ENCODE data around the gene MYO7A.
A peak's percentile ranks its signal among the peaks of the same experiment; 100 is the strongest.

MYO7A gene

DNA sequence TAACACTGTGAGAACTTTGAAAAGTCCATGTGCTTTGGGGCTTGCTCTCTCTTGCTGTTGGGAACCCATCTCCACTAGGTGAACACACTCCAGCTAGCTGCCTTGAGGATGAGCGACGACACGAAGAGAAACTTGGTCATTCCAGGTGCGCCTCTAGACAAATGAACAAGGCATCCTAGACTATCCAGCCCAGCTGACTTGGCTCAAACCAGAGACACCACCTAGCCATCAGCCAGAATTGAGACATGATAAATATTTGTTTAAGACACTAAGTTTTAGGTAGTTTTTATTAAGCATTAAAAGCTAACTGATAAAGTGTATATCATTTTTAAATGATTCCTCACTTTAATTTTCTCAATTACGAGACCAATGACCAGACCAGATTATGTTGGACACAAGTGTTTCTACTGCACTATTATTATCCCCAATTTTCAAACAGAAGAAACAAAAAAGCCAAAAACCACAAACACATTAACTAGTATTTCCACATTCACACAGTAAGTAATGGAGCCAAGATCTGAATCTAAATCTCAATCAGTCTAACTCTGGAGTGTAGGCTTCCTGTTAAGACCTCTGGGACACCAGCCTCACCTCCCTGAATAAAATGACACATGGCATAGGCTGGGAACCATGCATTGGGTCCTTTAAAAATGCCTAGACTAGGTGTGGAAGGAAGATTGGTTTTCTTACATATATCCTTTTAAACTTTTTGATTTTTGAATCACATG, 103.0 kb downstream of the MYO7A start:
- no peak for DNase-seq

DNA sequence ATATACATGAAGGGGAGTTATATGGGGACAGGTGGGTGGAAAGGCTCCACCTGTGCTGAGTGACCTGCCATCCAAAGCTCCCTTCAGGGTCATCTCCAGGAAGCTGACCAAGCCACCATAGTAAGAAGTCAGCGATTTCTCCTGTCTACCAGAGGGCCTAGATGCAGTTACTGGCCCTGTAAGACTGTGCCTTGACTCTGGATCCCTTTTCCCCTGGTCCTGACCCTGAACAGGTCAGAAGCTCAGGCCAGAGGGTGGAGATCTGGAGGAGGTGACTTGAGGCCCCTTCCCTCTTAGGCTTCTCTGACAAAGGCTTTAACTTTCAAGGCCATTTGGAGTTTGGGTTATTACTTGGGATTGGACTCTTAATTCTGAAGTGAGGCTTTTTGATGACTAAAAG, 103.8 kb downstream of the MYO7A start:
- DNase-seq, result no peak

DNA sequence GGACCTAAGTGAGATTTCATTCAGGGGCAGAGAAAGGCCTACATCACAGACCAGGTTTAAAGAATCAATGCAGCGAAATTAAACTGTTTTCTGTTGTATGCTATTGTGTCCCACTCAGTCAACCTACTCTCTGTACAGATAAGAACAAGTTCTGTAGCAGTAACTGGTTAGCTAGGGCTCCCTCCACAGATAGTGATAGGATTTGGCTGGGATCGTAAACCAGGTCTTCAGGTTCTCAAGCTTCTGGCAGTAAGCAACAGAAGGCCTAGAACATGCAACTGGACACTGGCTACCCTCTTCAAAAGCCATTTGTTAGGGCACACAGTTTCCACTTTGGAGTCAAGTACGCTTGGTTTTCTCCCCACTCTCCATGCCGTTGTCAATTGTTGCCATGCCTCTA, 104.2 kb downstream of the MYO7A start:
- no peak for DNase-seq

DNA sequence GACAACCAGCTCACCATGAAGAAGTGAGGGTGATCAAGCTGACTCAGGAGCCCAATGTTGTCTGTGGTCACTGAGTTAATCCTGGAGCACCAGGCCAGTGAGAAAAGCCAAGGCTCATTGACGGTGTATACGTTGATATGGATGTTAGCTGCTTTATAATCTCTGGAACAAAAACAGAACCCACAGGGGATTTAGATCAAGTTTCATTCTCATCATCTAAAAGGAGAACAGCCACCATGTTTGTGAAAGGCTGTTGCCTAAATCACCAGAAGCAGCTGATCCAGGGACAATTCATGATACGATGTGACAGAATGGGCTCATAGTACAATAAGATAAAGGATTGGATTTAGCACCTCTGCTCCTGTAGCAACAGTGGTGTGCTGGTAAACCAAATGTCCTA, 105.0 kb downstream of the MYO7A start:
- no peak for DNase-seq

DNA sequence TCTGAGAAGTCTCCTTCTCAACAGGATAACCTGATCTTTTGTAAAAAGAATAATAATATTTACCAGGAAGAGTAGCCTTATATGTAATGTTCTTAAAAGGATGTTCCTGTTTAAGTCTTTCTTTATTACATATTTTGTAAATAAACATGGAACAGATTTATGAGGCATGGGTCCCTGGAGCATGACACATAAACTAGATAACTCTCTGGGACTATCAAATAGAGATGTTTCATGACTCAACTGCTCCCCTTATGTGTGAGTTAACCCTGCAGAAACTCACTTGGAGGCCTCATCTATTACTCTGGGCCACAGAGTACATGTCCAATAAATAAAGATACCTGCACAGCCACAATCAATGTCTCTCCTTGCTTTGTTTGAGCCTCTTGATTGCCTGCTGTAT, 108.9 kb downstream of the MYO7A start:
- DNase-seq, result no peak

DNA sequence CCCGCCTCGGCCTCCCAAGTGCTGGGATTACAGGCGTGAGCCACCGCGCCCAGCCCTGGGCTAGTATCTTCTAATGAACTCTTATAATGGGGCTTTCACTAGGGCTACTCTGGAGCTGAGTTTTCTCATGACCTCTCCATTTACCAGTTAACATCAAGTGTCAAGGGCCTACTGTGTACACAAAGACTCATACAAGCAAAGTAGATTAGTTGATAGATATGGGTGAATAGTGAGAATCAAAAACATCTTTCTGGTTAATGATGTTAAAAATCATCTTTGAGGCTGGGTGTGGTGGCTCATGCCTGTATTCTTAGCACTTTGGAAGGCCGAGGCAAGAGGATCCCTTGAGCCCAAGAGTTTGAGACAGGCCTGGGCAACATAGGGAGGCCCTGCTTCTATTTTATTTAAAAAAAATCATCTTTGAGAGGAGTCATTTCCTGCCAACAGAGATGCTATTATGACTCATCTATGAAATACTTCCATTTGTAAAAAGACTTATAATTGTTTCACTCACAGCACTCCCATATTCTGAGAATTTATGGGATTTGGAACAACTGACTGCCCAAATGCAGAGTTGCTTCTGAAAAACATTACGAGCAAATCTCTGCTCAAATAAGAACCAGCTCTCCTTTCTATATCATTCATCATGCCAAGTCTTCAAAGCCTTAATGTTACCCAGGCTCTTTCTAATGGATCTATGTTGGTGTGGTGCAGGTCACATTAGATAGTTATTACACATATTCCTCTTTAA, 116.4 kb downstream of the MYO7A start:
- DNase-seq, result peak; percentile 40

DNA sequence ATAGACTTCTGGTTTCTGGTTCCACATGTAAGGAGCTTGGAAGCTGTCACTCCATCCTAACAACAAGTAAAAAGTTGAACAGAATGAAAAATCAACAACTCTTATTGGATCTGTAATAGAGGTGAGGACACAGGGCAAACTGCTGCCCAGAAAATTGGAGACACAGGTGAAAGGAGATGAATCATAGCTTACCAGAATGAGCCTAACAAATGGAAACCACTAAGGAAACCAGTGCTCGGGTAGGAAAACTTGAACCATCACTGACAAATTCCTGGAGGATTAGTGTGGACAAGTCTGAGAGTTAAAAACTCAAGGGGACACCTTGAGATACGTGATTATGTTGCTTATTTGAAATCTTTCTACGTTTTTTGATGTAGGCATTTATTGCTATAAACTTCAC, 121.4 kb downstream of the MYO7A start:
- DNase-seq, result no peak

DNA sequence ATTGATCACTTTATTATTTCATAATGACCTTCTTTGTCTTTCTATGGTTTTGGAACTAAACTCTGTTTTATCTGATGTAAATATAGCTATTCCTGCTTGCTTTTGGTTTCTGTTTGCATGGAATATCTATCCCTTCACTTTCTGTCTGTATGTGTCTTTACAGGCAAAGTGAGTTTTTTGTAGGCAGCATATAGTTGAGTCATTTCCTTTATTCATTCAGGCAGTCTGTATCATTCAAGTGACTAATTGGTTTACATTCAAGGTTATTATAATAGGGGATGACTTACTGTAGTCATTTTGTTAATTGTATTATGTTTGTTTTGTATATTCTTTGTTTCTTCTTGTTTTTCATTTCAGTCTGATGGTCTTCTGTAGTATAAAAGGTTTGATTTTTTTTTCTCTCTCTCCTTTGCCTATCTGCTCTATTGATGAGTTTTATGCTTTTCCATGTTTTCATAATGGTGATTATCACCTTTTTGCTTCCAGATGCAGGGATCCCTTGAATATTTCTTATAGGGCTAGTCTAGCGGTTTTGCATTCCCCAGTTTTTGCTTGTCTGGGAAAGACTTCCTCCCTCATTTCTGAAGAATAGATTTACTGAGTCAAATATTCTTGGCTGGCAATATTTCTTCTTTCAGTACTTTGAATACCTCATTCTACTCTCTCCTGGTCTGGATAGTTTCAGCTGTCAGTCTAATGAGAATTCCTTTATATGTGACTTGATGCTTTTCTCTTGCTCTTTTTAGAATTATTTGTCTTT, 123.0 kb downstream of the MYO7A start:
- DNase-seq, result no peak

DNA sequence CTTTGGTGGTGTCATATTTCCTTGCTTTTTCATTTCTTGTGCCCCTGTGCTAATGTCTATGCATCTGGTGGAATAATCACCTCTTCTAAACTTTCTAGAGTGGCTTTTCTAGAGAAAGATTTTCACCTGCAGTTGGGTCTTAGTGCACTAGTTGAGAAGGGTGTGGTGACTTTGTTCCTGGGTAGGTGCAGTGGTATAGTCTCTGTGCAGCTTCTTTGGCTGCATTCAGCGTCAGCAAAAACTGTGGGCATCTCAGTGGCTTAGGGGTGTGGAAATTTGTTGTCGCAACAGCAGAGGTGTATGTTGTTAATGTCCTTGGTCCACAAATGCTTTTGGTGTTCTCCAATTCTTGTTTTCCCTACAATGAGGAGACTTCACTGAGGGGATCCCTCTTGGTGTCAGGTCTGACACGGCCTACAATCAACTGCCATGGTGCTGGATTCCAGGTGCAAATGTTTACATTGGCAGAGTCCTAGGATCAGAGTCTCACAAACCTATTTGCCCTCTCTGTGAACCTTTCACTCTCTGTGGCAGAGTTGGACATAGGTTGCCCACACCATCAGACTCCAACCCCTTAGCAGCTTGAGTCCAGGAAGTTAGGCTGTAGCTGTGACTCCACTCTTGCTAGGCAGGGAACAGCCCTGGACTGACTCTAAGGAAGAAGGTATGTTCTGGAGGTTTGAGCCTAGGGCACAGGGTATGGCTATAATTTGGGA, 124.7 kb downstream of the MYO7A start:
- no peak for DNase-seq

DNA sequence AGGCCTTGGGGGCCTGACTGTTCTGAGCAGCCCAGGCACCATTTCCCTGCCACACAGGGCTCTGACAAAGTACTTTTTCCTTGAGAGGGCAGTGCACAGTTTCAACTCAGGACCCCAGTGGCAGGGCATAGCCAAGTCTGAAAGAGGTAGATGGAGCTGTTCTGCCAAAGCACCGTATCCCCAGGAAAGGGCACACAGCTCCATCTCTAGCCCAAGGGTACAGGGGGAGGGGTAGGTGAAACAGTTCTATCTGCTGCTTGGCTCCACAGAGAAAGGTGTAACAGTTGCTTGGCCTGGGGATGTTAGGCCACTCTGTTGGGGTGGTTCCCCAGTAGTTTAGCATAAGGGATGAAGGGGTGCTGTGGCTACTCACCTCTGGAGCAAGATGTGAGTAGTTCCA, 125.6 kb downstream of the MYO7A start:
- no peak for DNase-seq

DNA sequence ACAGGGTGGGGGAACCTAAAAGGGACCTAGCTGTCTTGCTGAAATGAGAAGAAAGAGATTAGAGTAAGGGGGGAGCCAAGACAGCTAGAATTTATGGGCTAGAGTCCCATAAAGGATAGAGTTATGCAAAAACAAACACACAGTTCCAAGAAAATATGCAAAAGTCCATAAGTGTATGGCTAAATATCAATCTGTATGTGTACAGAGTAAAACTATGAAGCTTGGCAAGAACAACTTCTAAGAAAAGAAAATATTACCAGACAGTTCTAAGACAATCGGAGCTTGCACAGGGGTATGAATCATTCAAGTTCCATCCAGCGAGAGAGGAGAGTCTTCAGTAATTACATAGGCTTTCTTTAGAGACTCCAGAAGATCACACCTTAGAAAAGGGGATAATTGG, 131.6 kb downstream of the MYO7A start:
- DNase-seq, result peak; percentile 41

DNA sequence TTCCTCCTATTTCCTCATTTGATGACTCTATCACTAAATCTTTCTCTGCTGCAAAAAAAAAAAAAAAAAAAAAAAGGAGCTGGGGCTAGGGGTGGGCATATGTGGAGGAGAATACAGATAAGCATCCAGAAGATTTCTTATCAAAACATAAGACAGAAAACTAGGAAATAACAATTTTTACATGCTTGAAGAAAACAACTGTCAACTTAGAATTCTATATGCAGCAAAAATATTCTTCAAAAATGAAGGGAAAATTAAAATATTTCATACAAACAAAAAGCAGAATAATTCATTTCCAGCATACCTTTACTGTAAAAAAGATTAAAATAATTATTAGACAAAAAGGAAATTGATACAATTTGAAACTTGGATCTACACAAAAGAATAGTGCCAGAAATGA, 134.8 kb downstream of the MYO7A start:
- no peak for DNase-seq

Data from NCI-H2227 treated with DMSO at 0.1 percent for 48 hours (cell line).